Type B pancreatic cell (in vitro differentiated cells): ENCODE data around the gene TNN. TPM values are rescaled to one million over a fixed set of nuclear protein-coding genes. Genes with fewer than 3 reads are reported as not detected.

Experiments used
- DNase-seq: peaks from one replicate; pipeline ENCODE4 v3.0.0; 2021; ENCODE audit warnings: mixed read lengths; ENCODE audit not compliant: unreplicated experiment; ENCODE audit errors: extremely low spot score
- H3K27ac Mint-ChIP-seq: 2 replicates; pipeline ENCODE4 v1.8.0; 2021; ENCODE audit warnings: mild to moderate bottlenecking, mixed read lengths
- H3K27me3 Mint-ChIP-seq: 2 replicates; pipeline ENCODE4 v1.8.0; 2021; ENCODE audit warnings: mixed read lengths
- H3K36me3 Mint-ChIP-seq: 2 replicates; pipeline ENCODE4 v1.8.0; 2021; ENCODE audit warnings: mixed read lengths
- H3K4me1 Mint-ChIP-seq: one replicate; pipeline ENCODE4 v1.8.0; 2021; ENCODE audit warnings: mixed read lengths; ENCODE audit not compliant: unreplicated experiment
- H3K4me3 Mint-ChIP-seq: 2 replicates; pipeline ENCODE4 v1.8.0; 2021; ENCODE audit warnings: mild to moderate bottlenecking, mixed read lengths
- H3K9me3 Mint-ChIP-seq: 2 replicates; pipeline ENCODE4 v1.8.0; 2021; ENCODE audit warnings: mixed read lengths
- CTCF ChIP-seq: fragments of 200-600 bp; sonication (generic); conservative IDR thresholded peaks from 2 replicates; pipeline ENCODE4 v1.5.0; 2021; ENCODE audit warnings: antibody characterized with exemption, mild to moderate bottlenecking
- total RNA-seq: library from RNA; stranded (reverse); gene quantifications from 2 replicates; pipeline ENCODE4 v1.2.1, GENCODE V29; 2021; ENCODE audit warnings: low replicate concordance

The TNN gene
- total RNA-seq, 1 donor from 2014 or later, result 5.0 TPM

GRCh38 chr1:175090780-175091179 is 23.1 kb downstream of the TNN start:
- no peaks in the 10 kb centered on the region for H3K9me3 Mint-ChIP-seq
- peaks cover 7% of the 10 kb centered on the region for H3K4me1 Mint-ChIP-seq
- no peak overlapping the region for H3K27ac Mint-ChIP-seq
- no peak for TF ChIP-seq CTCF
- peaks cover 8% of the 10 kb centered on the region for H3K27me3 Mint-ChIP-seq
- H3K36me3 Mint-ChIP-seq, result no peaks in the 10 kb centered on the region
- no peak for DNase-seq
- no peak overlapping the region for H3K4me3 Mint-ChIP-seq

GRCh38 chr1:175094626-175095025 is 27.0 kb downstream of the TNN start:
- TF ChIP-seq CTCF, result no peak

GRCh38 chr1:175095069-175095468 is 27.4 kb downstream of the TNN start:
- no peak for DNase-seq
- no peak for TF ChIP-seq CTCF
- H3K4me1 Mint-ChIP-seq, result no peaks in the 10 kb centered on the region
- no peak overlapping the region for H3K4me3 Mint-ChIP-seq
- H3K27me3 Mint-ChIP-seq, result peaks cover 8% of the 10 kb centered on the region
- H3K36me3 Mint-ChIP-seq, result no peaks in the 10 kb centered on the region
- H3K27ac Mint-ChIP-seq, result no peak overlapping the region
- no peaks in the 10 kb centered on the region for H3K9me3 Mint-ChIP-seq

More at GRCh38 chr1:175094626-175095025, 27.0 kb downstream of the TNN start:
- H3K27ac Mint-ChIP-seq, result no peak overlapping the region
- no peak for DNase-seq
- H3K27me3 Mint-ChIP-seq, result peaks cover 8% of the 10 kb centered on the region
- no peaks in the 10 kb centered on the region for H3K9me3 Mint-ChIP-seq
- no peaks in the 10 kb centered on the region for H3K4me1 Mint-ChIP-seq
- H3K4me3 Mint-ChIP-seq, result no peak overlapping the region
- no peaks in the 10 kb centered on the region for H3K36me3 Mint-ChIP-seq

GRCh38 chr1:175095978-175096607 is 28.5 kb downstream of the TNN start:
- Mint-ChIP-seq H3K4me1 (no peaks in the 10 kb centered on the region), H3K27ac (no peak overlapping the region), H3K9me3 (no peaks in the 10 kb centered on the region), H3K27me3 (peaks cover 8% of the 10 kb centered on the region), H3K4me3 (no peak overlapping the region), H3K36me3 (no peaks in the 10 kb centered on the region)
- TF ChIP-seq CTCF, result no peak
- DNase-seq, result no peak

- peaks cover 8% of the 10 kb centered on the region for H3K27me3 Mint-ChIP-seq
Observed at GRCh38 chr1:175097361-175097760, 29.7 kb downstream of the TNN start.

More at GRCh38 chr1:175097361-175097760, 29.7 kb downstream of the TNN start:
- Mint-ChIP-seq H3K4me3 (no peak overlapping the region), H3K4me1 (no peaks in the 10 kb centered on the region), H3K9me3 (no peaks in the 10 kb centered on the region), H3K36me3 (no peaks in the 10 kb centered on the region), H3K27ac (no peak overlapping the region)
- no peak for DNase-seq
- no peak for TF ChIP-seq CTCF
